ENCODE results near the gene COPS2.

DNA sequence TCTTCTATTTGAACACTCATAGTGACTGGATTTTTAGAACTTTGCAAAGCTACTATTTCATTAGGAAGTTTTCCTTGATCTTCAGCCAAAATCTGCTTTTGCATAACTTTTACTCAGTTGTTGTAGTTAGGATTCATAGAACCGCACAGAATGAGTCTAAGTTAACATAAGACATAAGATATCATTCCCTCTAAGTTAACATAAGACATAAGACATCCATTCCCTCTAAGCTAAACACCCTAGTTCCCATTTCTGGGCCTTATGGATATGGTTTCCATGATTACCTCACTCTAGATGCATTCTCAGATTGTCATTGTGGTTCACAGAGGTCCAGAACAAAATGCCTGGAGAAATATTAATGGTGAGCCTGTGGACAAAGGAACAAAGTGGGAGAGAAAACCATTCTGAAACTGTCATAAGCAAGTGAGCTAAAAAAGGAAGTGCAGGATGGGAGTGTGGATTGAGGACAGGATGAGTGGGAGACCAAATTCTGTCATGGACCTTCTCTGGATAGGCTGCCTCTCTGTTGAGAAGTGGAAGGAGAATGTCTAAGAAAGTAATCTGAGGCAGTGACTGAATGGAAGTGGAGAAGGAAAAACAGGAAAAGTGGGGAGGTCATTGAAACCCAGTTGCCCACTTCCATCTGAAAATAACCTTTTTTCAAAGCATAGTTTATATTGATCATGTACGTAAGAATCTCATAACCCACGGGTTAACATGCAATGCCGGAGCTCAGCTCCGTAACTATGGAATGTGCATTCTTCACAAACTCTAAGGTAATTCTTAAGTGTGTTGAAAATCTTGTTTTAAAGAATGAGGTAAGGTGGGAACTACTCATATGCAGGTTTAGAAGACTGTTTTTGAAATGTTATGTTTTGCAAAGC is 71.8 kb downstream of the COPS2 start:
- no peak for TF ChIP-seq POLR2A (IDR thresholded peaks at IDR 0.05)
- TF ChIP-seq CTCF (IDR thresholded peaks at IDR 0.05): no peak
